HepG2 (cell line): Measurements from ENCODE around the gene CPVL. TPM values are rescaled to one million over a fixed set of nuclear protein-coding genes. Genes with fewer than 3 reads are reported as not detected.

ENCODE experiments used
- ATAC-seq: fragments of 200-7000 bp; cut with Tn5 transposase; 3 replicates; pipeline ENCODE4 v1.9.1; 2020; ENCODE audit warnings: mild to moderate bottlenecking, moderate library complexity
- BruUV-seq: library from RNA; stranded (reverse); fragments of 400-500 nt; replicated peaks from 2 replicates; lab custom pipeline; 2021; lab: Mats Ljungman, UMichigan
- CTCF ChIA-PET: fragments of 300-600 bp; formaldehyde crosslinking; extraction: SDS; loops from one replicate; lab custom pipeline; 2021; ENCODE audit warnings: low total read pairs, inconsistent platforms, low intra/inter-chr PET ratio; lab: Yijun Ruan, JAX
- POLR2A ChIA-PET: fragments of 350-600 bp; sonication (Branson Sonifier 250); formaldehyde crosslinking; loops from one replicate; lab custom pipeline; 2020; ENCODE audit warnings: antibody characterized with exemption, inconsistent platforms; lab: Yijun Ruan, JAX
- DNase-seq: peaks from one replicate; pipeline ENCODE4 v3.0.0-alpha.2; 2015; ENCODE audit warnings: low spot score
- FAIRE-seq: peaks from 3 replicates; lab custom pipeline; 2011; peaks lifted over from hg19 to GRCh38; lab: Jason Lieb, UNC
- H2AFZ ChIP-seq: one replicate; pipeline ENCODE4 v1.6.1; 2011; ENCODE audit warnings: low read length, inconsistent platforms
- H3K27ac ChIP-seq: fragments of 300-600 bp; 3 replicates; pipeline ENCODE4 v1.8.0; 2011; ENCODE audit warnings: mixed run types, mild to moderate bottlenecking, mixed read lengths, low read length, inconsistent platforms; ENCODE audit not compliant: insufficient read depth; ENCODE audit errors: extremely low read length
- H3K27me3 ChIP-seq, 2 experiments: fragments of 200-600 bp in 1 of 2; 2 replicates in 1 of 2; 3 replicates in 1 of 2; pipeline versions ENCODE4 v1.6.0 to v1.8.0; 2011; ENCODE audit warnings: low read length in 2 of 2, mild to moderate bottlenecking in 2 of 2, moderate library complexity in 2 of 2, inconsistent platforms in 1 of 2; ENCODE audit not compliant: insufficient read depth in 2 of 2, control insufficient read depth in 1 of 2
- H3K36me3 ChIP-seq, 2 experiments: fragments of 200-600 bp in 1 of 2; replicated peaks in 1 of 2; 2 replicates in 1 of 2; 3 replicates in 1 of 2; pipeline versions ENCODE4 v1.5.1 to v1.8.0; 2011; ENCODE audit warnings: low read length in 2 of 2, inconsistent platforms in 1 of 2; ENCODE audit not compliant: insufficient read depth in 2 of 2, control insufficient read depth in 1 of 2
- H3K4me1 ChIP-seq: 2 replicates; pipeline ENCODE4 v1.5.1; 2012; ENCODE audit warnings: low read length, inconsistent platforms; ENCODE audit not compliant: insufficient read depth
- H3K4me2 ChIP-seq: 2 replicates; pipeline ENCODE4 v1.6.0; 2011; ENCODE audit warnings: low read depth, low read length, inconsistent platforms
- H3K4me3 ChIP-seq, 3 experiments: fragments of 200-600 bp in 1 of 3; sonication (generic), shearing (Covaris generic) in 1 of 3; replicated peaks in 1 of 3; 2 replicates each; pipeline ENCODE4 v1.5.1; 2011 to 2016; ENCODE audit warnings: low read length in 3 of 3, inconsistent platforms in 2 of 3, low read depth in 2 of 3, mild to moderate bottlenecking in 2 of 3, control low read depth in 1 of 3, mixed read lengths in 1 of 3; ENCODE audit not compliant: insufficient read depth in 1 of 3
- H3K79me2 ChIP-seq: one replicate; pipeline ENCODE4 v1.6.1; 2011; ENCODE audit warnings: low read length, inconsistent platforms; ENCODE audit not compliant: insufficient read depth
- H3K9ac ChIP-seq: 2 replicates; pipeline ENCODE4 v1.6.0; 2011; ENCODE audit warnings: mild to moderate bottlenecking, low read depth, low read length, inconsistent platforms; ENCODE audit not compliant: insufficient read depth
- H3K9me3 ChIP-seq: 2 replicates; pipeline ENCODE4 v1.5.1; 2012; ENCODE audit warnings: mild to moderate bottlenecking, low read length
- H4K20me1 ChIP-seq: 2 replicates; pipeline ENCODE4 v1.6.0; 2011; ENCODE audit warnings: inconsistent platforms, mild to moderate bottlenecking, low read length, moderate library complexity; ENCODE audit not compliant: insufficient read depth
- CEBPB ChIP-seq: IDR thresholded peaks from 2 replicates; pipeline ENCODE4 v1.6.1; 2011; ENCODE audit warnings: low read depth, low read length, improper control_type of control experiment, borderline replicate concordance
- FOSL2 ChIP-seq: sonication (generic); formaldehyde crosslinking; IDR thresholded peaks from 2 replicates; pipeline ENCODE4 v1.4.0; 2020; ENCODE audit warnings: missing genetic modification reagents
- HMG20B ChIP-seq: conservative IDR thresholded peaks from 2 replicates; pipeline ENCODE4 v1.6.1; 2016; ENCODE audit warnings: missing genetic modification reagents, missing compliant biosample characterization
- HNRNPK ChIP-seq: fragments of 200-400 bp; formaldehyde crosslinking; IDR thresholded peaks from 2 replicates; pipeline ENCODE4 v1.6.1; 2018; ENCODE audit warnings: low read length, low read depth, moderate library complexity, mild to moderate bottlenecking; ENCODE audit not compliant: poor library complexity, severe bottlenecking
- NFKBIZ ChIP-seq: IDR thresholded peaks from 2 replicates; pipeline ENCODE4 v1.6.1; 2018; ENCODE audit warnings: missing genetic modification reagents, missing compliant biosample characterization
- NFRKB ChIP-seq: fragments of 450-650 bp; IDR thresholded peaks from 2 replicates; pipeline ENCODE4 v1.6.1; 2017
- PAWR ChIP-seq: sonication (generic); formaldehyde crosslinking; IDR thresholded peaks from 2 replicates; pipeline ENCODE4 v1.4.0; 2020; ENCODE audit warnings: missing genetic modification reagents, mild to moderate bottlenecking, borderline replicate concordance
- RARG ChIP-seq: sonication (generic); formaldehyde crosslinking; IDR thresholded peaks from 2 replicates; pipeline ENCODE4 v1.4.0; 2020; ENCODE audit warnings: low read depth, mild to moderate bottlenecking, missing genetic modification reagents
- THYN1 ChIP-seq: sonication (generic); formaldehyde crosslinking; IDR thresholded peaks from 2 replicates; pipeline ENCODE4 v1.8.1; 2023; ENCODE audit warnings: low read depth, mild to moderate bottlenecking, moderate library complexity, missing genetic modification reagents, borderline replicate concordance
- U2AF2 ChIP-seq: fragments of 200-400 bp; formaldehyde crosslinking; IDR thresholded peaks from 2 replicates; pipeline ENCODE4 v1.6.1; 2017; ENCODE audit warnings: low read depth, mild to moderate bottlenecking, low read length
- ZFYVE20 ChIP-seq: sonication (generic); formaldehyde crosslinking; IDR thresholded peaks from 2 replicates; pipeline ENCODE4 v1.8.0; 2023; ENCODE audit warnings: low read depth, mild to moderate bottlenecking, moderate library complexity, missing genetic modification reagents, borderline replicate concordance
- ZNF251 ChIP-seq: sonication (generic); formaldehyde crosslinking; IDR thresholded peaks from 2 replicates; pipeline ENCODE4 v1.9.0; 2021; ENCODE audit warnings: mild to moderate bottlenecking, missing genetic modification reagents
- ZNF512 ChIP-seq: sonication (generic); formaldehyde crosslinking; IDR thresholded peaks from 2 replicates; pipeline ENCODE4 v1.4.0; 2020; ENCODE audit warnings: mild to moderate bottlenecking, missing genetic modification reagents
- ZNF615 ChIP-seq: sonication (generic); formaldehyde crosslinking; IDR thresholded peaks from 2 replicates; pipeline ENCODE4 v1.5.0; 2020; ENCODE audit warnings: mild to moderate bottlenecking, missing genetic modification reagents, borderline replicate concordance
- ZNF691 ChIP-seq: sonication (generic); formaldehyde crosslinking; IDR thresholded peaks from 2 replicates; pipeline ENCODE4 v1.4.0; 2020; ENCODE audit warnings: missing genetic modification reagents, low read depth, mild to moderate bottlenecking, borderline replicate concordance
- ZNF761 ChIP-seq: sonication (generic); formaldehyde crosslinking; conservative IDR thresholded peaks from 2 replicates; pipeline ENCODE4 v1.4.0; 2020; ENCODE audit warnings: mild to moderate bottlenecking, missing genetic modification reagents
- ZNF768 ChIP-seq: sonication (generic); formaldehyde crosslinking; IDR thresholded peaks from 2 replicates; pipeline ENCODE4 v1.4.0; 2020; ENCODE audit warnings: missing genetic modification reagents
- WGBS: methylation state at CpG from one replicate; pipeline ENCODE4 v1.1.6; 2017; ENCODE audit warnings: low lambda C conversion rate; 5-methylcytosine and 5-hydroxymethylcytosine counted together
- in situ Hi-C: cut with HindIII; loops from 2 replicates; pipeline ENCODE4 v1.10.0; 2017; ENCODE audit warnings: low pct_unique_long_range_greater_than_20kb; ENCODE audit not compliant: extremely low pct_ligation_motif_present
- intact Hi-C: fragments of 100-400 bp; cut with micrococcal nuclease; formaldehyde crosslinking; loops from one replicate; pipeline ENCODE4 v1.10.0; 2022; ENCODE audit not compliant: unreplicated experiment
- polyA plus RNA-seq, 8 experiments: library from polyadenylated mRNA; depleted of rRNA in 3 of 8; stranded (reverse) in 7 of 8; unstranded in 1 of 8; fragments of >200 nt; fragmentation: Illumina TruSeq in 4 of 8; extraction: Trizol in 4 of 8; gene quantifications; 2 replicates each; pipeline versions ENCODE4 v1.2.1 to v1.2.3, GENCODE V29; 2011 to 2016; ENCODE audit warnings: low read depth in 4 of 8, missing spikeins in 1 of 8, mixed read lengths in 1 of 8; ENCODE audit not compliant: insufficient read depth in 1 of 8
- total RNA-seq, 5 experiments: library from RNA; depleted of rRNA; stranded (reverse); fragments of >200 nt; fragmentation: Illumina TruSeq; extraction: Trizol; gene quantifications; 2 replicates each; pipeline ENCODE4 v1.2.3, GENCODE V29; 2016; ENCODE audit warnings: low read depth in 1 of 5
- TF ChIP-seq, protein P1 (sequence below): sonication (generic); formaldehyde crosslinking; IDR thresholded peaks from 2 replicates; pipeline ENCODE4 v1.5.1; 2020; ENCODE audit warnings: missing genetic modification reagents, mild to moderate bottlenecking, borderline replicate concordance
- TF ChIP-seq, protein P2 (sequence below): sonication (generic); formaldehyde crosslinking; IDR thresholded peaks from 2 replicates; pipeline ENCODE4 v1.4.0; 2020; ENCODE audit warnings: mild to moderate bottlenecking, missing genetic modification reagents

CPVL gene
- total and polyA plus RNA-seq, 2 of the 13 experiments (the other 11 are each of a cell fraction or from before 2014, with no cell fraction given), result 59.2 to 294 TPM

GRCh38 chr7:29177963-29178600 lies 31.7 kb upstream of the CPVL start:
- Histone ChIP-seq H3K27me3 (no peaks in the 10 kb centered on the region), H3K4me3 (no peak overlapping the region), H3K4me1 (no peaks in the 10 kb centered on the region), H3K9ac (no peak overlapping the region), H2AFZ (no peak overlapping the region), H3K9me3 (no peaks in the 10 kb centered on the region), H3K27ac (no peak overlapping the region), H3K4me2 (no peak overlapping the region), H3K79me2 (no peaks in the 10 kb centered on the region), H4K20me1 (no peaks in the 10 kb centered on the region), H3K36me3 (no peaks in the 10 kb centered on the region)
- FAIRE-seq (no peak), DNase-seq (no peak), ATAC-seq (no peak)
- no TSS peak for BruUV-seq
- in situ Hi-C loops (no loop called here), intact Hi-C loops (no loop called here)
- CTCF ChIA-PET, result no interaction called here
- WGBS, result 93% methylated on average over 9 of the region's 9 CpGs
- no peak for TF ChIP-seq ZNF615 (CRISPR knock-in tag)
- no peak for TF ChIP-seq HNRNPK
- no peak for TF ChIP-seq U2AF2
- no peak for TF ChIP-seq ZNF251 (CRISPR knock-in tag)
- TF ChIP-seq ZNF691, result no peak
- no peak for TF ChIP-seq FOSL2 (CRISPR knock-in tag)
- TF ChIP-seq PAWR, result no peak
- no peak for TF ChIP-seq ZNF761 (CRISPR knock-in tag)
- no peak for TF ChIP-seq ZNF768 (CRISPR knock-in tag)
- TF ChIP-seq, protein P1, sequence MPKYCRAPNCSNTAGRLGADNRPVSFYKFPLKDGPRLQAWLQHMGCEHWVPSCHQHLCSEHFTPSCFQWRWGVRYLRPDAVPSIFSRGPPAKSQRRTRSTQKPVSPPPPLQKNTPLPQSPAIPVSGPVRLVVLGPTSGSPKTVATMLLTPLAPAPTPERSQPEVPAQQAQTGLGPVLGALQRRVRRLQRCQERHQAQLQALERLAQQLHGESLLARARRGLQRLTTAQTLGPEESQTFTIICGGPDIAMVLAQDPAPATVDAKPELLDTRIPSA (CRISPR knock-in tag), result no peak
- no peak for TF ChIP-seq THYN1 (CRISPR knock-in tag)
- TF ChIP-seq, protein P2, sequence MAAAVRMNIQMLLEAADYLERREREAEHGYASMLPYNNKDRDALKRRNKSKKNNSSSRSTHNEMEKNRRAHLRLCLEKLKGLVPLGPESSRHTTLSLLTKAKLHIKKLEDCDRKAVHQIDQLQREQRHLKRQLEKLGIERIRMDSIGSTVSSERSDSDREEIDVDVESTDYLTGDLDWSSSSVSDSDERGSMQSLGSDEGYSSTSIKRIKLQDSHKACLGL (CRISPR knock-in tag), result no peak
- no peak for TF ChIP-seq CEBPB
- no peak for TF ChIP-seq NFRKB
- no peak for TF ChIP-seq RARG (CRISPR knock-in tag)
- no peak for TF ChIP-seq ZFYVE20 (CRISPR knock-in tag)
- no peak for TF ChIP-seq HMG20B (CRISPR knock-in tag)
- no peak for TF ChIP-seq ZNF512 (CRISPR knock-in tag)
- no peak for TF ChIP-seq NFKBIZ (CRISPR knock-in tag)
- POLR2A ChIA-PET, result interaction anchor here (0.9 kb wide), 1 partner anchor 12 kb away, joined by 3 read pairs; no protein-coding TSS in a partner anchor
